A673 (cell line): Measurements from ENCODE around the gene KRT23.

Experiments
- EZH2 ChIP-seq: fragments of 200-600 bp; sonication (generic); IDR thresholded peaks from 2 replicates; pipeline ENCODE4 v1.6.1; 2017; ENCODE audit warnings: borderline replicate concordance, low read depth, mild to moderate bottlenecking, mixed read lengths, antibody characterized with exemption, low read length; ENCODE audit not compliant: poor library complexity, severe bottlenecking
- TF ChIP-seq, protein P1 (sequence below): fragments of 300-800, 200-600 bp; sonication (generic); conservative IDR thresholded peaks from 2 replicates; pipeline ENCODE4 v1.5.1; 2017; ENCODE audit warnings: low read depth, mild to moderate bottlenecking, antibody characterized with exemption, low read length, moderate library complexity, mixed read lengths

DNA sequence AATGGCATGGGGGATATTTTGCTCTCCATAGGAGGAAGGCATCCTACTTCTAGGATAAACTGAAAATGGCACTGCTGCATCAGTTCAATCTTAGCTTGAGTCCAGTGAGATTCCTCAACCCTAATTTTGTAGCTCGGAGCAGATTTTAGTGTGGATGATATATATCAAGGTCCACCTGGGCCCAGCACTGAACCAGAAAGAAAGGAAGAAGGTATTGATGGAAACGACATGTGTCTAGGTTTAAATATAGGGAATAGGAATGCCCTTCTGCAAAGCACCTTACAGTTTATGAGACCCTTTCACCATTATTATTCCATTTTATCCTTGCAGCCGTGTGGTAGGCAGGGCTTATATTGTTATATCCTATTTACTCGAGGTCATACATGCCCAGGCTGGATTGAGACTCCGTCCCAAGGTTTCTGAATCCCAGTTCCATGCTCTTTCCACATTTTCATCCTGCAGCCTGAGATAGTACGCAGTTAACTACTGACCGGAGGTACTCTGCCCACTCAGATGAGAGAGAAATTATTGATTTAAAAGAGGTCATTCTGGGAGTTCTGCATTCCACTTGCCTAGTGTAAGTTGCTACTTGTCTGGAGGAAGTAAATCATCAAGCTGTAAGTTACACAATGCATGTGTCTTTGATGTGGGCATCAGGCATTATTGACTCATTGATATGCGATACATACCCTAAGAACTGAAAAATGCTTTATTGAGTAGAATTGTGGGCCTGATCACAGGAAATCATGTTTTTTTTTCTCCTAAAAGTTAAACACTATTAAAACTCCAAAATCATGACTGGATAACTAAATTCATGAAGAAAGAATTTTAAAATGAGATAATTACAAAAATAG is 19.2 kb upstream of the KRT23 start:
- no peak for TF ChIP-seq EZH2
- TF ChIP-seq, protein P1, sequence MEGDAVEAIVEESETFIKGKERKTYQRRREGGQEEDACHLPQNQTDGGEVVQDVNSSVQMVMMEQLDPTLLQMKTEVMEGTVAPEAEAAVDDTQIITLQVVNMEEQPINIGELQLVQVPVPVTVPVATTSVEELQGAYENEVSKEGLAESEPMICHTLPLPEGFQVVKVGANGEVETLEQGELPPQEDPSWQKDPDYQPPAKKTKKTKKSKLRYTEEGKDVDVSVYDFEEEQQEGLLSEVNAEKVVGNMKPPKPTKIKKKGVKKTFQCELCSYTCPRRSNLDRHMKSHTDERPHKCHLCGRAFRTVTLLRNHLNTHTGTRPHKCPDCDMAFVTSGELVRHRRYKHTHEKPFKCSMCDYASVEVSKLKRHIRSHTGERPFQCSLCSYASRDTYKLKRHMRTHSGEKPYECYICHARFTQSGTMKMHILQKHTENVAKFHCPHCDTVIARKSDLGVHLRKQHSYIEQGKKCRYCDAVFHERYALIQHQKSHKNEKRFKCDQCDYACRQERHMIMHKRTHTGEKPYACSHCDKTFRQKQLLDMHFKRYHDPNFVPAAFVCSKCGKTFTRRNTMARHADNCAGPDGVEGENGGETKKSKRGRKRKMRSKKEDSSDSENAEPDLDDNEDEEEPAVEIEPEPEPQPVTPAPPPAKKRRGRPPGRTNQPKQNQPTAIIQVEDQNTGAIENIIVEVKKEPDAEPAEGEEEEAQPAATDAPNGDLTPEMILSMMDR = no peak
